ENCODE results near the gene COL18A1.

DNA sequence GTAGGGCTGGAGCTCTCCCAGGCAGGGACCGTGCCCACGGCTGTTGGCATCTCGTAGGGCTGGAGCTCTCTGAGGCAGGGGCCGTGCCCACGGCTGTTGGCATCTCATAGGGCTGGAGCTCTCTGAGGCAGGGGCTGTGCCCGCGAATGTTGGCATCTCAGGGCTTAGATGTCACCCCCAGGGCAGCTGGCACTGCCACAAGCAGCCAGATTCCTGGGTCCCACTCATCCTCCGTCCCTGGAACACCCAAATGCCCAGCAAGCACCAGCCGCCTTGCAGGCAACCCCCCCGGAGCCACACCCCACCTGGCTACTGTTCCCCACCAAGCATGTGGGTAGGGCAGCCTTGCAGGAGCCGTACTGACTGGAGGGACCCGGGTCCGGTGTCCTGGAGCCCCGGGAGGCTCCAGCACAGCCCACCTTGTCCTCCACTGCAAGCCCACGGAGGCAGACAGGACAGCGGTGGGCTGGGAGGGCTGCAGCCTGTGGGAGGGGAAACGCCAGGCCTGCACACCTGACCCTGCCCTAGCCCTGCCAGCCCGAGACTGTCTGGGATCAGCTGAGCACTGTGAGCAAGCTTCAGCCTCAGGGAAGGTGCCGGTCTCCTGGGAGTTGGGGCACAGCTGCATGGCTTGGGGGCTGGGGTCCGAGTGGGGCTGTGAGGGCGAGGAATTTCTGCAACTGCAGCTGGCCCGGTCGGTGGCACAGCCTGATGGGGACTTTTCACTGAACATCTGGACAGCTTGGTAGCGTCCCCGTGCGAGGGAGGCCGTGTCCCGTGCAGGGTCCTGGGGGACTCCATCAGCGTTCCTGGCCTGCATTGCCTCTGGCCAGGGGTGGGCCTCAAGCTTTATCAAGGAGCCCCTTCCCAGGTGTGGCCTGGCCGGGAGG, 53.6 kb downstream of the COL18A1 start:
- TF ChIP-seq EP300 (IDR thresholded peaks at IDR 0.05) = no peak
- TF ChIP-seq, protein P1, sequence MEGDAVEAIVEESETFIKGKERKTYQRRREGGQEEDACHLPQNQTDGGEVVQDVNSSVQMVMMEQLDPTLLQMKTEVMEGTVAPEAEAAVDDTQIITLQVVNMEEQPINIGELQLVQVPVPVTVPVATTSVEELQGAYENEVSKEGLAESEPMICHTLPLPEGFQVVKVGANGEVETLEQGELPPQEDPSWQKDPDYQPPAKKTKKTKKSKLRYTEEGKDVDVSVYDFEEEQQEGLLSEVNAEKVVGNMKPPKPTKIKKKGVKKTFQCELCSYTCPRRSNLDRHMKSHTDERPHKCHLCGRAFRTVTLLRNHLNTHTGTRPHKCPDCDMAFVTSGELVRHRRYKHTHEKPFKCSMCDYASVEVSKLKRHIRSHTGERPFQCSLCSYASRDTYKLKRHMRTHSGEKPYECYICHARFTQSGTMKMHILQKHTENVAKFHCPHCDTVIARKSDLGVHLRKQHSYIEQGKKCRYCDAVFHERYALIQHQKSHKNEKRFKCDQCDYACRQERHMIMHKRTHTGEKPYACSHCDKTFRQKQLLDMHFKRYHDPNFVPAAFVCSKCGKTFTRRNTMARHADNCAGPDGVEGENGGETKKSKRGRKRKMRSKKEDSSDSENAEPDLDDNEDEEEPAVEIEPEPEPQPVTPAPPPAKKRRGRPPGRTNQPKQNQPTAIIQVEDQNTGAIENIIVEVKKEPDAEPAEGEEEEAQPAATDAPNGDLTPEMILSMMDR (IDR thresholded peaks at IDR 0.05) = no peak
- TF ChIP-seq POLR2AphosphoS5 (IDR thresholded peaks at IDR 0.05) = no peak
- no peak for TF ChIP-seq POLR2A (IDR thresholded peaks at IDR 0.05)

Data from sigmoid colon (tissue), 4 donors.